DMS 273 (cell line): ENCODE measurements around the gene LYSMD4.

Source experiments
- DNase-seq: peaks from one replicate; lab custom pipeline; 2025; ENCODE audit not compliant: unreplicated experiment; lab: John Stamatoyannopoulos, UW

The LYSMD4 gene

DNA sequence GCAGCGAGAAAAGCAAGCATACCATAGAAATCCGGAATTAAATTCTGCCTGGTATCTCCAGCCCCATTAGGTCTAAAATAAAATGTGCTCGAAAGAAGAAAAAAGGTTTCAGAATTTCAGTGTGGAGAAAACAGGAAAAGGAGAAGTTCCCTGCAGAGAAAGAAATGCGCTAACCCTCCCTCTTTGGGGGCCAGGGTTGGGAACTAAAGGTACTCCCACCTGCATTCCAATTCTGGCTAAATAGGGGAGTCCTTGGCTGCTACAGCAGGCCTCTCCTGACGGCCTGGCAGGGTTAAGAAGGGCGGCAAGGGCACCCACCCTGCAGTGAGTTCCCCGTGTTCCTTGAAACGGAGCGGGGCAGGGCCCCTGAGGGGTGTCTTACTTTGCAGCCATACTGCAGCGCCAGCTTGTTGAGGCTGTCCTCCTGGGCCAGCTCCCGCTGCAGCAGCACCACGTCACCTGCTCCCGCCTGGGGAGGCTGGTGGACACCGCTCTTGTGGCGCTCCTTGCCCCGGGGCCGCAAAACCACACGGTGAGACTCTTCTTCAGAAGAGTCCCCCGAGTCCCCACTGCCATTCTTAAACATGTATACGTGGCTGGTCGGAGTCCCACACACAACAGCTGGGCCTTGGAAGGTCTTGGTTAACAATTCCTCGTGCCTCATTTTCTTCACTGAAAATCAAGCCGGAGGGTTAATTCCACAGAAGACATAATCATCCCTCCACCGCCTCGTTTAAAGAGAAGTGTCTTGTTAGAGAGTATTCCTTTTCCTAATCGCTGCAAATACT is 1.7 kb downstream of the LYSMD4 start:
- DNase-seq: no peak

DNA sequence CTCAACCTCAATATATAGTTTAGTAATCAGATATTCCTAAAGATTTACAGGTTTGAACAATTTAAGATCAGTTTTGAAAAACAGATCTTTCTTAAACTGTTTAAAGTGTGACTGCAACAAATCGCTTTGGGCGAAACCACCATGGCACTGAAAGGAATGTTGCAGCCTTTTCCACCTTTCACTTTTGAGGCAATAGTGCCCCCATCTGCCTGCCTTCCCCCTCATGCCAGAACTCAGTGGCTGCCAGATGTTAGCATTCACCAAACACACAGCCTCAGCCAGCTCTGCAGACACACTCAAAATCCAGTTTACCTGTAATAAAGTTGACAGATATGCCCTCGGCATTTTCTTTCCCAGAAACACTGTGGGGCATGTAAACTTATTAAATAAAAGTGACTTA is 3.3 kb downstream of the LYSMD4 start:
- peak; percentile 69 for DNase-seq

DNA sequence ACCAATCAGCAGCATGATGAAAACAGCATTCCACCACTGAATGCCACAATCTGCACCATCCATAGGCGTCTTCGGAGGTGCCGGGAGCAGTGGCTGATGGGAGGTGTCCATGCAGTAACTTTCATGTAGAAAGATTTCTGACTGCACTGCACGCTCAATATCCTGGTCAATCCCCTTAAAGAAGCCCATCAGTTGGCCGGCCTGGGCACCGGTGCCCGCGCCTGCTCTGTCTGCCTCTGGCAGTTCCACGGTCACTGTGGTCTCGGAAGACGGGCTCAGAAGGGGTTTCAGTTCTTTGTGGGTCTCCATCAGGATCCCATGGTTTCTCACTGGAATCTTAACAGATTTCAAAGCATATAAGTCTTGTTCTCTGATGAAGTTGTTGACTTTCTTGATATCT is 3.9 kb downstream of the LYSMD4 start:
- DNase-seq: no peak

DNA sequence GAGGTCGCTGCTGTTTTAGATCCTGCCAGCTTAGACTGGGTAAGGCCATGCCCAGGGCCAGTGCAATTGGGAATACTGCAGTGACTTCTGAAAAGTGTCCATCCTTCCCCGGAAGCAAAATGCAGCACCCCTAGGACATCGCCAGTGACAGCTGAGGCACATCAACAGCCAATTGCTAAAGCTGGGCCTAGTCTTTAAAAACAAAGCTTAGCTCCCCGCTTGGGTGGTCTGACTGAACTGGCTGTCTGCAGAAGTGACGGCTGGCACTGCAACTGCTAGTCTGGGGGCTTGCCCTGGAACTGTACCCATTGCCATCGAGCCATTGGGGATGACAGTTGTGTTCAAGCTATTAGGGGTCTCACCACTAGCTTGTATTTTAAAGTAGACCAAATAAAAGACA is 4.3 kb downstream of the LYSMD4 start:
- no peak for DNase-seq

DNA sequence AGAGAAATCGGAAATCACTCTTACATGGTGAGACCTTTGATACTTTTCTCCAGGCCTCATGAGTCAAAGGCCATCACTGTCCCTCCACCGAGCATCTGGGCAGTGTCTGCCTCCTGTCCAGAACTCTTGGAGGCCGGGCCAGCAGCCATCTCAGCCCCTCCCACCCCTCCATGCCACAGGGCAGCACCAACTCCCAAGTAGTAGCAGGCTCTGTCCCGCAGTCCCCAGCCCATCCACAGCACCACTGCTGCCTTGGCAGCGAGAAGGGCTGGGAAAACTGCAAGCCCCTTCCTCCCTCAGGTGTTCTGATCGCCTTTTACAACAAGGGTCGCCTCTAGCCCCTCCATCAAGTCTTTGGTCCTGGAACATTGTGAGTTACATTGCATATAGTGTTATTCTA is 5.5 kb downstream of the LYSMD4 start:
- DNase-seq: no peak

DNA sequence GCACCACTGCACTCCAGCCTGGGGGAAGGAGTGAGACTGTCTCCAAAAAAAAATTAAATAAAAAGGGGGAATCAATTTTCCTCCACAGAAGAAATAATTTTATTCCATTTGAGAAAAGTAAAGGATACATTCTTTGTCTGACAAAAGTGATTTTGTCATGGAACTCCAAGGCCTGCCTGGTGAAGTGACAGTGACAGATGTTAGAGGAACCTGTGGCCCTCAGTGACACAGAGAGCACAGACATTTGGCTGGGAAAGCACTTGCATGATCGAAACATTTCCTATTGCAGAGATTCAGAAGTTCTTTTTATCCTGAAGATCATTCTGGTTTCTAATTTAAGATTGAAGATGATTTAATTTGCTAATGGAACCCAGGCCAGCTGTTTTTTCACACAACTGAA is 5.9 kb downstream of the LYSMD4 start:
- no peak for DNase-seq

DNA sequence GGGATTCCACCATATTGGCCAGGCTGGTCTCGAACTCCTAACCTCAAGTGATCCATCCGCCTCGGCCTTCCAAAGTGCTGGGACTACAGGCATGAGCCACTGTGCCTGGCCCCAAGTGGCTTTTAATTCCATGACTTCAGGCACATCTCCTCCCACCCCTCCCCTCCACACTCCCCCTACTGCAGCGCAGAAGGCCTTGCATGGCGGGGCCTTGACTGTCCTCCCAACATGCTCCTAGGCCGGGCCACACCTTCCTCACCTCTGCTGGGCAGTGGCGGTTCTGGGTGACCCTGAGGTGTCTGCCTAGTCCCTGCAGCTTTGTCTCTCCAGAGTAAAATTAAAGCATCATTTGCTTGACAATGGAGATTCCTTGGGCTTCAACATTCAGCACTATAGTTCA is 6.9 kb downstream of the LYSMD4 start:
- DNase-seq: no peak

DNA sequence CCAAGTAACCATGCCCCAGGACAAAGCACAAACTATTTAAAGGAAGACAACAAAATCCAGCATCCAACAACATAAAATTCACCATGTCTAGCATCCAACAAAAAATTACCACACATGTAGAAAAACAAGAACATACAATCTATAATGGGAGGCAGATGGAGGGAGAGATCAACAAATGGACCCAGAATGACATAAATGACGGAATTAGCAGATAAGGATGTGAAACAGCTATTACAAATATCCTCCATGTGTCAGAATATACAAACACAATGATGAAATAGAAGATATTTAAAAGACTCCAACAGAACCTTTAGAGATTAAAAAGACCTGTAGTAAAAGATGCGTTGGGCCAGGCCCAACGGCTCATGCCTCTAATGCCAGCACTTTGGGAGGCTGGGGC is 10.8 kb downstream of the LYSMD4 start:
- DNase-seq: no peak

DNA sequence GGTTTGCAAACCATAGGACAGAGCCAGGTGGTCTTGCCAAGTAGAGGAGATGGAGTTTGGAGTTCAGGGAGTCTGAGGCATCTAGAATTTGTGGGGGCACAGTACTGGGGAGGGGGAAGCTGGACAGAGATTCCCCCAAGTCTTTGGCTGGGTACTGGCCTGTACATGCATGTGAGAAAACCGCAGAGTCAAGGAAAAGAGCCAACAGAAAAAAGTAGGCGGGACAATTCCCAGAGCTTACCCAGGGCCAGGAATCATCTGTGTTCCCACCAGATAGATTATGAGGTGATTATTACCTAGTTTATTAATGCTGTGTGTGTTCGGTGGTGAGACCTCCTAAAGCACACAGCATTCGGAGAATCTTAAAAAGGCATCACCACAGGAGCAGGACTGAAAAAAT is 11.3 kb downstream of the LYSMD4 start:
- DNase-seq: no peak

DNA sequence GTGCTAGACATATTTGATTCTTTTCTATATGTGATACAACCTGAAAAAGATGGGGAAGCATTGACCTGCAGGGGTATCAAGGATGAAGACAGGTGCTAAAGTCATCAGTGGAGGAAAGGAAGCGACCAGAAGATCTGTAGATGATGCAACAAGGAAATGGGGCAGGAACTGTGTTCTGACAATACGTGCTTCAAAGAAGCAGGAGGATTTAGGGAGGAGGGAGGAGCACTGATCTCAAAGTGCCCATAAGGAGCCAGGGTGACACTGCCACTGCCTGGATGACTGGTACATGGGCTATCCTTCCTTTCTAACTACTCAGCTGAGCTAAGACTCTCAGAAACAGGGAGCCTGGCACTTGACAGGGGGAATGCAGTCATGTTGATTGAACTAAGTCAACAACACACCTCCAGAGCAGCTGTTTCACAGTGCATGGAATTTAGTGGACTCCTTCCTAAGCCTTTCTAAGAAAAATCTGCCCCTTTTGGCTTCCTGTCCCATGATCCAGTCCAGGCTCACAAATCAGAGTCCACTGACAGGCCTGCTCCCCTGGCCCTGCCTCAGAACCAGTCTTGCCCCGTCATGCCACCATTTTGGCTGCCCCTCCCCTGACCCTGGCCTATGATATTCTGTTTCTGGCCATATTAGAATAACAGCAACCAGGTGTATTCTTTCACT is 12.0 kb downstream of the LYSMD4 start:
- DNase-seq: no peak

DNA sequence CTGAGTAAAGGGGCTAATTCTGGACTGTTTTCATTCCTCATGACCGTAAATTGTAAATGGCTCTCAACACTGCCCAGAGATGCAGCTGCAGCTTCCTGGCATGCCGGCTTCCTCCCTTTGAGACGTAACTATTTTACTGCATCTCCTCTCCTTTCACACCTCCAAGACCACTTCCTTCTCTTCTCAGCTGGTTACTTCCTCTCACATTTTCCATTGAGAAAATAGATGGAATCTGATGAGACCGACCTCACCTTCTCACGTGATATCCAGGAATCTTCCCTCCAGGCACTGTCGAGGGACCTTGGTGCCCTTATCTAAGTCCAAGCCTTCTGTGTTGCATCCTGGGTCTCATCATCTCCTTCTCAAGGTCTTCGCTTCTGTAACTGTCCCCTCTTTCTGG is 12.7 kb downstream of the LYSMD4 start:
- no peak for DNase-seq

DNA sequence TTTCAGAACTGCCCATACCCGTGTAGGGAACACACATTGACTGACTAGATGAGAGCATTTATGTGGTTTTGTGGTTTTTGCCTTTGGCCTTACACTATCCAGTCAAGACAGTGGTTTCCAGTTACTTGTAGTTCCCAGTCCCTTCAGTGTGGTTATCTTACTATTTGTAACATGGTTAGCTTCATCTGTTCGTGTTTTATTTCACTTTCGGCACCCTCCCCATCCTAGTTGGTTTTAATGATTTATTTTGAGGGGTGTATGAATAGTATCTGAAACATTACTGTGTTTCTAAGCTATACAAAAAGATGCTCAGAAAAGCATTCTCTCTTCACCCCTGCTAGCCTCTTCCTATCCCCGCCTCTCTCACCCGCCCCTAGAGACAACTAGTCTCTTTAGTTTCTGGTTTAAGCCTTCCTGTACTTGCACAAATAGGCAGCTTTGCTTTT is 14.1 kb downstream of the LYSMD4 start:
- DNase-seq: no peak

DNA sequence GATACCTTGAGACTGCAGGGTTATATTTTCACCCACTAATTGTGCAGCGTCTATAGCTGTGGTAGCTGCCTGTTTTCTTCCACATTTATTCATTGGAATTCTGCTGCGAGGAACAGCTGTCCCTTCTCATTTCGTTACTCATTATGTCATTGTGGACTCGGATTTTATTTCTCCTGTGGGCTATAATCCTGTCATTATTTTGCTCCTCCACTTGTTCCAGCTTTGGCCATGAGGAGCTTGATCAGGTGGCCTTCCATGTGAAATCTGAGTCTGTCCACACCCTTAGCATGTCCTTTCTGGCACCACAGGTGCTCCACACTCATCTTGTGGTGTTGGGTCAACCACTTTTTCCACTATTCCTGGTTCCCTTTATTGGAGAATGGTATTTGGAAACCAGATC is 14.8 kb downstream of the LYSMD4 start:
- no peak for DNase-seq

DNA sequence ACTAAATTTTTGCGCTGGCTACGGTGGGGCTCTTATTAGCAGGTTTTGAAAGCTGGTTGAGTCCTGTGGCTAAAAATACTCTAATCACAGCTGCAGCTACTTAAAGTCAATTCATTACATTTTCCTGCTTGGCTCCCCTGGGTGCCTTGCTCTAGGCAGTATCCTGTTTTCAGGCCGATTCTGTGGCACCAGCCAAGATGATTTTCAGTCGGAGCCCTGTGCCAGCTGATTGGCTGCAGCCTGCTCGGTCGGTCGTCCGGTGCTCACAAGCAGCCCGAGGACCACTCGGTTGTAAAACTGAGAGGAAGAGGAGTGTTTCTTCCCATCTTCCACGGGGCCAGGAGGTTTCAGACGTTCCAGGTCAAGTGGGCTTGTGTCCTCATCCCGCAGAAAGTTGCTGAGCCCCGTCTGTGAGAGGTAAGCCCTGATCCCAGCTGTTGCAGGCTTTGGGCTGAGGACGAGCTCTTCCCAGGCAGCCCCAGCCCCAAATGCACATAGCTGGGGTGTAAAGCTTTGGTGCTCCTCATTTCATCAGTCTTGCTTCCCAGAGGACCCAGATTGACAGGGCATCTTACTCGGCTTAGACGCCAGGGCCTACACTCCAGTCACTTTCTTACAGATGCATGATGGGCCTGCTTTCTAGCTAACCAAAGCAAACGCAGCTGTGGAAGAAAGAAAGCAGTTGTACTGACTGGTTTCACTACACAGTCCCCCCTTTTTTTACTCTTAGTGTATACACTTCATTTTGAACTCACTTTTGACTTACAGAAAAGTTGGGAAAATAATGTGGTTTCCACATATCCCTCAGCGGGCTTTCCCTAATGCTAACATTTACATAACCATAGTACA is 15.9 kb downstream of the LYSMD4 start:
- DNase-seq: no peak

DNA sequence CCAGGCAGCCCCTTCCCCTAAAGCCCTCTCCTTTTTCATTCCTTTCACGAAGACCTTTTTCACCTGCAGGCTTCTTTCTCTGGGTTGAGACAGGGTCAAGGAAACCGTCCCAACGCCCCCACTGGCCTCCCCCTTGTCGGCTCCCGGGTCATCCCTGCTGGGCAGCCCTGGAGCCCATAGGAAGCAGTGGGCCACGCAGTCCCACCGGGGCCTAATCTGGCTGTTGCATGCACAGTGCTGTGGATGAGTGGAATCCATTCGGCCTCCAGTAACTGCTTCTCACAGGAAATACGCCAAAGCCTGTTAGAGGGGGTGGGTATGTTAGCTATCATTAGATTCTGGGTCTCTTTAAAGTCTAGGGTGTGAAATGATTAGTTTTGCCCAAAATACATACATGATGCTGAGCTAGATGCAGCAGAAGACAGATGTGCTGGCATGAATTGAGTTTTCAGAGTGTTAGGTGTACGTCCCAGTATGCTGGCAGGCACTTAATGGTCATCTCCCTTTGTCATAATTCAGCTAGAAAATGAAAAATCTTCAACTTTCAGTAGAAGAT is 16.6 kb downstream of the LYSMD4 start:
- DNase-seq: no peak

DNA sequence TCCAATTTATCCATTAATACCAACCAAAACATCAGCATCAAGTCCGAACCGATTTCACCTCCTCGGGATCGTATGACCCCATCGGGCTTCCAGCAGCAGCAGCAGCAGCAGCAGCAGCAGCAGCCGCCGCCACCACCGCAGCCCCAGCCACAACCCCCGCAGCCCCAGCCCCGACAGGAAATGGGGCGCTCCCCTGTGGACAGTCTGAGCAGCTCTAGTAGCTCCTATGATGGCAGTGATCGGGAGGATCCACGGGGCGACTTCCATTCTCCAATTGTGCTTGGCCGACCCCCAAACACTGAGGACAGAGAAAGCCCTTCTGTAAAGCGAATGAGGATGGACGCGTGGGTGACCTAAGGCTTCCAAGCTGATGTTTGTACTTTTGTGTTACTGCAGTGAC is 20.8 kb downstream of the LYSMD4 start:
- no peak for DNase-seq

DNA sequence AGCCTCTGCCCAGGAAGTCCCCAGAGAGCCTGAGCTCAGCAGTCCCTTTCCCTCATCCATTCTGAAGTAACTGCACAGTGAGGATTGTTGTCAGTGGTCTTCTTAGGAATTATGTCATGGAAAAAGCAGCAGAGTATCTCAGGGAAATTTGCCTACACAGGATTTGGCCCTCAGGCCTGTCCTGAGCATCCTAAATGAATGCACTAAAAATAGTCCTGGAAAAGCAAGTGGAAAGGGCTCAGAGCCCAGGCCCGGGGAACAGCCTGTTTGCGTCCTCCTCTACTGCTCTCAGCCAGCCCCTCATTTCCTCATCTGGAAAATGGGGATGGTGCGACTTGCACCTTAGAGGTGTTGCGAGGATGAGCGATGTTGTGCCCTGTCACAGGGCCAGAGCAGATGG is 21.6 kb downstream of the LYSMD4 start:
- DNase-seq: no peak

DNA sequence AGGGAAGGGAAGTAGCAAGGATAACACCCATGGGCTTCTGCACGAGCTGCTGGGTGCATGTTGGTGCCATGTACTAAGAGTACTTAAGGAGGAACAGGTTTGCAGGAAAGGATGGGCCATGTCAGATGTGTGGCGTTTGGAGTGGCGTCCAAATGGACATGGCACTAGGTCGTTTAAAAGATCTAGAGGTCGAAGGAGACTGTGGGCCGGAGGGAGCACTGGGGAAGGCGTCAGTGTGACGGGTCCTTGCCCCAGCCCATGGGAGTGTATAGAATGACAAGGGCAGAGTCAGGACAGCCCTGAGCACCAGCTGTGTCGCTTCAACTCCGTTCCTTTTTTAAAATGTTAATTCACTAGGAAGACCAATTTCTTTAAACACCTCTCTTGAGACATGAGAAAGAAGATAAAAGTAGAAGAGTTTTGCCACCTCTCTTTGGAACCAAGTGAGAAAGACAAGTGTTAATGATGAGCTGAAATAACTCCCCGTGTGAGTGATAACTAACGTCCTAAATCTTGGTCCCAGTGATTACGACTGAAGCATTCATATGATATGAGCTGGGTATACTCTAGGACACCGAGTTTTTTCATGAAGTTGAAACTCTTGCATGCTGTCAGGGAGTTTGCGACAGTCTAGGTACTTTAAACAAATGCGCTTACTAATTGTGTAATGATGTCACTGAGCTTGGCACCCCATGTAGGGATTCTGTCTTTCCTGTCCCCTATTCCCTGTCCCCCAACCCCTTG is 23.8 kb downstream of the LYSMD4 start:
- DNase-seq: no peak

DNA sequence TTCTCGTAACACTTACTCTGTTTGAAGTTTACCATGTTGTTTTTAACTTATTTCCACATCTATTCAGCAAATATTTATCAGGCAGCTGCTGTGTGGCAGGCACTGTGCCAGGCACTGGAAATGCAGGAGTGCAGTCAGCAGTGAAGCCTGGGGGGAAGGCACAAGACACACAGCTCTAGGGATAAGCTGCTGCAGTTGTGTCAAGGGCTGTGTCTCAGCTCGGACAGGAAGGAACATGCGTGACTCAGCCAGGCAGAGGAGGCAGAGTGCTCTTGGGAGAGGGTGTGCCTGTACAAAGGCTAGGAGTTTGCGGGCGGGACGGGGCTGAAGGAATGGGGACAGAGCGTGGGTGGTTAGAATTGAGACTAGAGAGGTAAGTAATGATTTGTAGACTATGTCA is 24.7 kb downstream of the LYSMD4 start:
- DNase-seq: no peak

DNA sequence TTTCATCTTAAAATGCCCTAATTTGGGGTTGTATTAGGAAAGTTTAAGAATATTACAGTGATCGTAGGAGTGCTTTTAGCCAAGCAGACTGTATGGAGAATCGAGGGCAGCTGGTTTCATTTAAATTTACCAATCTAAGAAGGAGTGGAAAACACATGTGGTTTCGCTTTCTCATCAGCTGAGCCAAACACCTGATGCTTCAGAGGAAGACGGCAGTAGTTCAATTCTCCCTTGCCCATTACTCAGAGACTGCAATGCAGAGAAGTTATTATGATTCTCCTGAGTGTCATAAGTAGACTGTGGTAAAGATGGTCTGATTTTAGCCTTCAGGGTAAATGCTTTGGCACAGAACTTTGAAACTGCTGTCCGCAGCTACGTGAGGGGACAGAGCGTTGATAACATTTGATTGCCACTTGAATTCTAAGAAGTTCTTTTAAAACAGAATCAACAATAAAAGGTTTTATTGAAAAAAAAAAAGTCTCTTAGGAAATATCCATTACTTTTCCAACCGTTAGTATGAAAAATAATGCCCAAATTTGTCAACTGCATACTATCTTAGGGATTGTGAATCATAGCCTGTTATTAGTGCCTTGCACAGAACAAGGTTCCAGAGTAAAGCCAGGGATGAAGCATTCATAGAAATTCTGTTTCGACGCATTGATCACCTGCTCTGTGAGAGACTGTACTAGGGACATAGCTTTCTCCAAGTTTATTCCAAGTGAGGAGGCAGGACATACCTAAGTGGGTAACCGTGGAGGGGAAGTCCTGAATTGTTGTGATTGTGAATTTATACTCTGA is 25.6 kb downstream of the LYSMD4 start:
- no peak for DNase-seq
